GM12865 (cell line): ENCODE data around the gene LAMTOR4.
"Not testable (repeated sequence)": the region's sequence is repeated elsewhere in the genome, so short reads cannot be mapped to it uniquely, and the experiment has no call there.

Experiments used
- DNase-seq: peaks from one replicate; pipeline ENCODE4 v3.0.0; 2010; ENCODE audit warnings: low read depth
- H3K4me3 ChIP-seq: 2 replicates; pipeline ENCODE4 v1.5.1; 2011; ENCODE audit warnings: mild to moderate bottlenecking, low read depth, low read length, control low read depth
- TF ChIP-seq, protein P1 (sequence below): IDR thresholded peaks from 2 replicates; pipeline ENCODE4 v1.5.1; 2011; ENCODE audit warnings: low read length, control low read depth, low read depth, inconsistent platforms; ENCODE audit not compliant: insufficient read depth; ENCODE audit errors: missing control alignments

Gene LAMTOR4

GRCh38 chr7:100124301-100125230, 24.2 kb upstream of the LAMTOR4 start:
- TF ChIP-seq, protein P1, sequence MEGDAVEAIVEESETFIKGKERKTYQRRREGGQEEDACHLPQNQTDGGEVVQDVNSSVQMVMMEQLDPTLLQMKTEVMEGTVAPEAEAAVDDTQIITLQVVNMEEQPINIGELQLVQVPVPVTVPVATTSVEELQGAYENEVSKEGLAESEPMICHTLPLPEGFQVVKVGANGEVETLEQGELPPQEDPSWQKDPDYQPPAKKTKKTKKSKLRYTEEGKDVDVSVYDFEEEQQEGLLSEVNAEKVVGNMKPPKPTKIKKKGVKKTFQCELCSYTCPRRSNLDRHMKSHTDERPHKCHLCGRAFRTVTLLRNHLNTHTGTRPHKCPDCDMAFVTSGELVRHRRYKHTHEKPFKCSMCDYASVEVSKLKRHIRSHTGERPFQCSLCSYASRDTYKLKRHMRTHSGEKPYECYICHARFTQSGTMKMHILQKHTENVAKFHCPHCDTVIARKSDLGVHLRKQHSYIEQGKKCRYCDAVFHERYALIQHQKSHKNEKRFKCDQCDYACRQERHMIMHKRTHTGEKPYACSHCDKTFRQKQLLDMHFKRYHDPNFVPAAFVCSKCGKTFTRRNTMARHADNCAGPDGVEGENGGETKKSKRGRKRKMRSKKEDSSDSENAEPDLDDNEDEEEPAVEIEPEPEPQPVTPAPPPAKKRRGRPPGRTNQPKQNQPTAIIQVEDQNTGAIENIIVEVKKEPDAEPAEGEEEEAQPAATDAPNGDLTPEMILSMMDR: no peak
- DNase-seq: no peak
- no peak overlapping the region for H3K4me3 ChIP-seq

- DNase-seq: no peak
- H3K4me3 ChIP-seq: peak overlapping the region; percentile 96
- TF ChIP-seq, protein P1: no peak
Observed at GRCh38 chr7:100126239-100126930, 22.3 kb upstream of the LAMTOR4 start.

GRCh38 chr7:100126931-100127865, 21.5 kb upstream of the LAMTOR4 start, which contains the start of gene MBLAC1:
MBLAC1 (plus strand) TSS chr7:100126967; CDS start chr7:100127396, 429 bp downstream.
- TF ChIP-seq, protein P1: no peak
- DNase-seq: peak; percentile 97
- peak within 1 kb of the TSS; percentile 96 for H3K4me3 ChIP-seq

- DNase-seq: peak; percentile 37
- TF ChIP-seq, protein P1: no peak
- H3K4me3 ChIP-seq: peak overlapping the region; percentile 96
Observed at GRCh38 chr7:100127866-100128636, 20.7 kb upstream of the LAMTOR4 start.

DNA sequence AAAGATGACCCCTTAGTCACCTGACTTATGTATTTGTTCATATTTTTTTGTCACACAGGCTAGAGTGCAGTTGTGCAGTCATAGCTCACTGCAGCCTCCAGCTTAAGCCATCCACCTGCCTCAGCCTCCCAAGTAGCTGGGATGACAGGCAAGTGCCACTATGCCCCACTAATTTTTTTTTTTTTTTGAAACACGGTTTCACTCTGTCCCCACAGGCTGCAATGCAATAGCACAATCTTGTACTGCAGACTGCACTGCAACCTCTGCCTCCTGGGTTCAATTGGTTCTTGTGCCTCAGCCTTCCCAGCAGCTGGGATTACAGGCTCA, 20.1 kb upstream of the LAMTOR4 start:
- TF ChIP-seq, protein P1: no peak
- H3K4me3 ChIP-seq: no peak overlapping the region
- DNase-seq: no peak

GRCh38 chr7:100130220-100130607, 18.5 kb upstream of the LAMTOR4 start:
- H3K4me3 ChIP-seq, DNase-seq: not testable (repeated sequence)
